Tibial nerve (tissue), 4 donors: ENCODE measurements around the gene ZBTB34.

Experiments
- EP300 ChIP-seq, 2 donors: sonication (generic); formaldehyde crosslinking; IDR thresholded peaks; one replicate each; pipeline ENCODE4 v1.6.1; 2017; ENCODE audit warnings: antibody characterized with exemption in 2 of 2, mild to moderate bottlenecking in 1 of 2
- TF ChIP-seq, protein P1 (sequence below), 5 experiments: fragments of 200-600 bp in 3 of 5; fragments of 450-650 bp in 2 of 5; sonication (generic) in 3 of 5; IDR thresholded peaks; one replicate each; pipeline ENCODE4 v1.5.1; 2016 to 2019; ENCODE audit warnings: antibody characterized with exemption in 5 of 5, mild to moderate bottlenecking in 3 of 5, moderate library complexity in 2 of 5

DNA sequence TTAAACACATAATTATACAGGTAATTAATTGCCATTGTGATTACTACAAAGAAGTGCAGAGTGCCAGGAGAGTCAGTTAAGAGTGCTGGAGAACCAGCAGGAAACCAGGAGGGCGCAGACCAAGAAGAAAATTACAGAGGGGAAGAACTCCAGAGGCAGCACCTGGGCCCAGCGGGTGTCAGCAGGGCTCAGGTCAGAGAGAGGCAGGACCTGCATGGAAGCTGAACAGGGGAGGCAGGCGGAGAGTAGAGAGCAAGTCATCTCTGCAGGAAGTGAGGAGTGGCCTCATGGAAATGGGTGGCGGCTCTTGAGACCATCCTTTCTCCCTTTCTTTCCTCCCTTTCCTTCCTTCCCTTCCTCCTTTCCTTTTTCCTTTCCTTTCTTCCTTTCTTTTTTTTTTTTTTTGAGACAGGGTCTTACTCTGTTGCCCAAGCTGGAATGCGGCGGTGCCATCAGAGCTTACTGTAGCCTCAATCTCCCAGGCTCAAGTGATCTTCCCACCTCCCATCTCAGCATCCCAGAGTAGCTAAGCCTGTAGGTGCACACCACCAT lies 4.0 kb upstream of the ZBTB34 start:
- TF ChIP-seq, protein P1, sequence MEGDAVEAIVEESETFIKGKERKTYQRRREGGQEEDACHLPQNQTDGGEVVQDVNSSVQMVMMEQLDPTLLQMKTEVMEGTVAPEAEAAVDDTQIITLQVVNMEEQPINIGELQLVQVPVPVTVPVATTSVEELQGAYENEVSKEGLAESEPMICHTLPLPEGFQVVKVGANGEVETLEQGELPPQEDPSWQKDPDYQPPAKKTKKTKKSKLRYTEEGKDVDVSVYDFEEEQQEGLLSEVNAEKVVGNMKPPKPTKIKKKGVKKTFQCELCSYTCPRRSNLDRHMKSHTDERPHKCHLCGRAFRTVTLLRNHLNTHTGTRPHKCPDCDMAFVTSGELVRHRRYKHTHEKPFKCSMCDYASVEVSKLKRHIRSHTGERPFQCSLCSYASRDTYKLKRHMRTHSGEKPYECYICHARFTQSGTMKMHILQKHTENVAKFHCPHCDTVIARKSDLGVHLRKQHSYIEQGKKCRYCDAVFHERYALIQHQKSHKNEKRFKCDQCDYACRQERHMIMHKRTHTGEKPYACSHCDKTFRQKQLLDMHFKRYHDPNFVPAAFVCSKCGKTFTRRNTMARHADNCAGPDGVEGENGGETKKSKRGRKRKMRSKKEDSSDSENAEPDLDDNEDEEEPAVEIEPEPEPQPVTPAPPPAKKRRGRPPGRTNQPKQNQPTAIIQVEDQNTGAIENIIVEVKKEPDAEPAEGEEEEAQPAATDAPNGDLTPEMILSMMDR (IDR thresholded peaks at IDR 0.05), result no peak
- TF ChIP-seq EP300 (IDR thresholded peaks at IDR 0.05), result no peak
